CD4-positive, alpha-beta memory T cell (primary cell): Measurements from ENCODE around the gene PPP1R12A. TPM values are rescaled to one million over a fixed set of nuclear protein-coding genes. Genes with fewer than 3 reads are reported as not detected.

Experiments used
- CTCF ChIA-PET: fragments of 350-600 bp; sonication (Branson Sonifier 250); formaldehyde crosslinking; loops from one replicate; lab custom pipeline; 2021; ENCODE audit warnings: inconsistent platforms; ENCODE audit not compliant: partially characterized antibody; lab: Charles Lee
- POLR2A ChIA-PET: fragments of 350-600 bp; sonication (Branson Sonifier 250); formaldehyde crosslinking; loops from one replicate; lab custom pipeline; 2021; ENCODE audit not compliant: partially characterized antibody; lab: Charles Lee
- DNase-seq, 5 donors: peaks; one replicate each; pipeline versions ENCODE4 v3.0.0 to v3.0.0-alpha.2; 2020 to 2022; ENCODE audit warnings: mixed read lengths in 1 of 5
- H3K27ac ChIP-seq: one replicate; pipeline ENCODE4 v1.7.0; 2013; ENCODE audit warnings: low read depth, low read length
- H3K27me3 ChIP-seq: 2 replicates; pipeline ENCODE4 v1.7.0; 2013; ENCODE audit warnings: mild to moderate bottlenecking, low read length, moderate library complexity; ENCODE audit not compliant: insufficient read depth
- H3K36me3 ChIP-seq: 2 replicates; pipeline ENCODE4 v1.7.0; 2013; ENCODE audit warnings: mild to moderate bottlenecking, low read length, moderate library complexity; ENCODE audit not compliant: insufficient read depth
- H3K4me1 ChIP-seq: 2 replicates; pipeline ENCODE4 v1.7.0; 2013; ENCODE audit warnings: mild to moderate bottlenecking, low read length, moderate library complexity; ENCODE audit not compliant: insufficient read depth
- H3K4me3 ChIP-seq, 2 donors: one replicate each; pipeline ENCODE4 v1.7.0; 2013; ENCODE audit warnings: low read length in 2 of 2, mild to moderate bottlenecking in 1 of 2
- H3K9me3 ChIP-seq, 2 donors: one replicate each; pipeline ENCODE4 v1.7.0; 2013; ENCODE audit warnings: low read length in 2 of 2, control low read depth in 1 of 2; ENCODE audit not compliant: control insufficient read depth in 1 of 2
- H3K27ac Mint-ChIP-seq, 7 donors: one replicate each; pipeline ENCODE4 v1.8.0; 2020 to 2021; ENCODE audit warnings: mixed read lengths in 7 of 7, mild to moderate bottlenecking in 6 of 7, inconsistent platforms in 3 of 7, moderate library complexity in 3 of 7
- H3K27me3 Mint-ChIP-seq, 2 donors: one replicate each; pipeline ENCODE4 v1.8.0; 2020 to 2021; ENCODE audit warnings: mixed read lengths in 2 of 2
- H3K36me3 Mint-ChIP-seq, 2 donors: one replicate each; pipeline ENCODE4 v1.8.0; 2020 to 2021; ENCODE audit warnings: mixed read lengths in 2 of 2, inconsistent platforms in 1 of 2, mild to moderate bottlenecking in 1 of 2
- H3K4me1 Mint-ChIP-seq, 4 donors: one replicate each; pipeline ENCODE4 v1.8.0; 2020 to 2021; ENCODE audit warnings: mixed read lengths in 4 of 4, mild to moderate bottlenecking in 1 of 4
- H3K4me3 Mint-ChIP-seq, 8 donors: one replicate each; pipeline ENCODE4 v1.8.0; 2020 to 2021; ENCODE audit warnings: mixed read lengths in 8 of 8, mild to moderate bottlenecking in 7 of 8, moderate library complexity in 6 of 8, inconsistent platforms in 3 of 8
- H3K9me3 Mint-ChIP-seq, 8 donors: one replicate each; pipeline ENCODE4 v1.8.0; 2020 to 2021; ENCODE audit warnings: mixed read lengths in 8 of 8, mild to moderate bottlenecking in 5 of 8, inconsistent platforms in 3 of 8, moderate library complexity in 1 of 8
- intact Hi-C: fragments of 100-400 bp; cut with micrococcal nuclease; formaldehyde crosslinking; loops from one replicate; pipeline ENCODE4 v1.15.1; 2023
- polyA plus RNA-seq, 2 donors: library from polyadenylated mRNA; unstranded; fragments of 300-500 nt; fragmentation: Illumina TruSeq; gene quantifications; one replicate each; pipeline ENCODE4 v1.2.3, GENCODE V29; 2021
- total RNA-seq, 2 experiments: library from RNA; stranded (reverse); gene quantifications; one replicate each; pipeline ENCODE4 v1.2.3, GENCODE V29; 2021

Gene PPP1R12A
- total and polyA plus RNA-seq, 4 experiments from 2014 or later, result 73.1 to 130 (median 128) TPM

DNA sequence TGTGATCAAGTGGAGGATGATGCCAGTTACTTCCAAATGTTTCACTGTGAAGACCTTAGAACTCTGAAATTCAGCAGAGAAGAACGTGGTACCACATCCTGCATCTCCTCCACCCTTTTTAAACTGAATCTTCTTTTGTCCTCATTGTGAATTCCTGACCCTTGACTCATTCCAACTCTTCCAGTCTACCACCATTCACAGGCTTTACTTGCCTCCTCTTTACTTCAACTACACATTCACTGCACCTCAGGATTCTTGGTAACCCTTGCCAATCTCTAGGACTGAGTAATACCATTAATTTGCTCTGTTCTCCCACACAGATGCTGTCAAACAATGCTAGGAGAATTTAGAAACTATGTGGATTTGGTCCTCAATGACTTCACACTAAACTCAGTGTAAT is 37.3 kb downstream of the PPP1R12A start:
- H3K9me3 ChIP-seq, result no peaks in the 10 kb centered on the region
- intact Hi-C loops, result no loop called here
- Mint-ChIP-seq H3K4me1 (peaks cover 63 to 79% (median 69%) of the 10 kb centered on the region in 4 donors), H3K27ac (peak overlapping the region in 4 of 7 donors; percentile 6 to 24 (median 16)), H3K27me3 (no peaks in the 10 kb centered on the region), H3K4me3 (peak overlapping the region in 3 of 8 donors; percentile 2 to 23 (median 9)), H3K9me3 (peaks cover 0 to 1% (median 0%) of the 10 kb centered on the region in 8 donors), H3K36me3 (peaks cover 4 to 7% of the 10 kb centered on the region in 2 donors)
- DNase-seq, result no peak
- no peaks in the 10 kb centered on the region for H3K27me3 ChIP-seq
- ChIA-PET CTCF (no interaction called here), POLR2A (no interaction called here)
- H3K4me1 ChIP-seq, result peaks cover 43% of the 10 kb centered on the region
- no peak overlapping the region for H3K27ac ChIP-seq
- H3K4me3 ChIP-seq, result no peak overlapping the region
- H3K36me3 ChIP-seq, result no peaks in the 10 kb centered on the region

DNA sequence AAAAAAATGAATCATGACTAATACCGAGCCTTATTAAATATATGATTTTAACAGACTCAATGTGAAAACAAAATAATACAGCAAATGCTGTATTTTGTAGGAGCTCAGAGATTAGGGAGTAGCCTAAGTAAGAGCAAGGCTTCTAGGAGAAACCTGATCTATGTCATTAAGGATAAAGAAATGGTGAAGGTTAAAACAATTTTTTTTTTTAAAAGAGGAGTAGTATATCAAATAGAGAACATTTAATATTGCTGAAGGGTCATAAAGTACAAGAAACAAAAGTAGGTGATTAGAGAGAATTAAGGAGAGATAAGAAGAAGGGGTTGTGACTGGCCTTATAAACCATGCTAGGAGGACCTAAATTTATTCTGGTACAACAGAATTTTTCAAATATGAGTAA is 39.1 kb downstream of the PPP1R12A start:
- peak overlapping the region in 2 of 7 donors; percentile 55 to 61 for H3K27ac Mint-ChIP-seq

DNA sequence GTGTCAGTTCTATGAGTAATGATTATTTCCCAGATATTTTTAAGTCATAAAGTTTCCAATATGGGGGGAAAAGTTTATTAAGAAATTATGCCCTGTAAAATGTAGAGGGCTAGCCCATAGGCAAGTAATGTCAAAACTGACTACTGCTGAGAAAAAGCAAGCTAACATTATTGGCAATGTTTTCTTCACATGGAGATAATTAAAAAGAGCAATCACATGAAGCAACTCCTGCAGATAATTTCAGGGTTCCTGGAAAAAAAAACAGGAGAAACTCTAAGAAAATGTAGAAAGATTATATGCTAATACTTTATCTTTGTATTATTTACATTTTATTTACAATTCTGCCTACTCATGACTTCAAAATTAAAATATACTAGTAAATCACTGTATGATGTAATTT is 39.8 kb downstream of the PPP1R12A start:
- H3K27me3 Mint-ChIP-seq, result no peaks in the 10 kb centered on the region
- H3K36me3 ChIP-seq, result no peaks in the 10 kb centered on the region
- H3K4me1 Mint-ChIP-seq, result peaks cover 53 to 80% (median 66%) of the 10 kb centered on the region in 4 donors
- H3K27ac ChIP-seq, result no peak overlapping the region
- peaks cover 32% of the 10 kb centered on the region for H3K4me1 ChIP-seq
- peak overlapping the region in 1 of 7 donors; percentile 35 for H3K27ac Mint-ChIP-seq
- H3K4me3 ChIP-seq, result no peak overlapping the region
- ChIA-PET POLR2A (interaction anchor here (1.2 to 2.0 kb wide), 2 partner anchors 39 to 41 kb away, joined by 3 to 6 read pairs; no protein-coding TSS in a partner anchor), CTCF (no interaction called here)
- no peaks in the 10 kb centered on the region for H3K27me3 ChIP-seq
- H3K36me3 Mint-ChIP-seq, result peaks cover 8 to 15% of the 10 kb centered on the region in 2 donors
- intact Hi-C loops, result loop anchor here (1.0 kb wide), 1 partner anchor 8 kb away; no protein-coding TSS in a partner anchor
- no peak overlapping the region for H3K4me3 Mint-ChIP-seq
- H3K9me3 Mint-ChIP-seq, result peaks cover 0 to 4% (median 0%) of the 10 kb centered on the region in 8 donors
- no peak for DNase-seq
- no peaks in the 10 kb centered on the region for H3K9me3 ChIP-seq

More for the DNA sequence above, 39.1 kb downstream of the PPP1R12A start:
- peak overlapping the region in 2 of 8 donors; percentile 29 to 42 for H3K4me3 Mint-ChIP-seq
- Histone ChIP-seq H3K36me3 (no peaks in the 10 kb centered on the region), H3K4me1 (peaks cover 32% of the 10 kb centered on the region), H3K27ac (no peak overlapping the region), H3K4me3 (no peak overlapping the region), H3K9me3 (no peaks in the 10 kb centered on the region), H3K27me3 (no peaks in the 10 kb centered on the region)
- ChIA-PET CTCF (interaction anchor here (0.8 kb wide), 1 partner anchor 9 kb away, joined by 4 read pairs; no protein-coding TSS in a partner anchor), POLR2A (interaction anchor here (0.6 to 2.0 kb wide), 3 partner anchors 11 to 40 kb away, joined by 3 to 6 read pairs (median 3); no protein-coding TSS in a partner anchor)
- peaks cover 0 to 4% (median 0%) of the 10 kb centered on the region in 8 donors for H3K9me3 Mint-ChIP-seq
- peaks cover 9 to 15% of the 10 kb centered on the region in 2 donors for H3K36me3 Mint-ChIP-seq
- H3K27me3 Mint-ChIP-seq, result no peaks in the 10 kb centered on the region
- no peak for DNase-seq
- intact Hi-C loops, result loop anchor here (1.0 kb wide), 1 partner anchor 9 kb away; no protein-coding TSS in a partner anchor
- peaks cover 56 to 80% (median 68%) of the 10 kb centered on the region in 4 donors for H3K4me1 Mint-ChIP-seq

DNA sequence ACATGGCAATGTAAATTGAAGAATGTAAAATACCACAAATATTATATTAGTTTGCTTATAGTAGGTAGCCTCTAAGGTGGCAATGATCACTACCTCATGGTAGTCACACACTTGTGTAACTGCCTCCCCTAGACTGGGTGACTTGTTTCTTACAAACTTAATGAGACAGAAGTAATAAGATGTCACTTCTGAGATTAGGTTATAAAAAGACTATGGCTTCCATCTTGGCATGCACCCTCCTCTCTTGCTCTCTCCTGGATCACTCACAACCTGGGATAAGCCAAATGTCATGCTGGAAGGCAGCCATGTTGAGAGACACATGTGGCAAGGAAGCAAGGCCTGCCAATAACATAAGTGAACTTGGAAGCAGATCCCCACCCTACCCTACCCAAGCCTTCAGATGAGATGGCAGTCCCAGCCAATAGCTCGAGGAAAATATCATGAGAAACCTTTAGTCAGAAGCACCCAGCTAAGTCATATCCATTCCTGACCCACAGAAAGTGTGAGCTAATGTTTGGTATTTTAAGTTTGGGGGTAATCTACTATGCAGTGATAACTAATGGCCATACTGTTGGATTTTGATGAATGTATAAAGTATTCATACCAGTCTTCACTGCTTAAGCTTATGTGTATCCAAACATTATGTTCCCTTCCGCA is 43.3 kb downstream of the PPP1R12A start:
- ChIA-PET CTCF (interaction anchor here (1.4 kb wide), 2 partner anchors 22 to 43 kb away, joined by 3 to 4 read pairs; partner anchors contain the start of gene PPP1R12A), POLR2A (no interaction called here)
- intact Hi-C loops, result no loop called here

DNA sequence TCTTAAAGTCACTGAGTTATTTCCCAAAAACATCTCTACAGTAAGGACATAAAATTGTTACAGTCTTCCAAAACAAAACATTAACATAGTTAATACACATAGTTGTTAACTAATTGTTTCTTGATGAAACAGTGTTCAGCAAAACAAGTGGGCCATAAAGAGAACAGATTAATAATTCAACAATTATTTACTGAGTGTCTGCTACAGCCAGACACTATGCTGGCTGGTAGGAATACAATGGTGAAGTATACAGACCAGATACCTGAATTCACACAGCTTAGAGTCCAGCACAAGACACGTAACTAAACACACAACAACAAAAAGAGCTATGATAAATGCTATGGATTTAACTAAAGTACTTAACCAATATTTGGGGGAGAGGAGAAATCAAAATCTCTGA is 47.0 kb downstream of the PPP1R12A start:
- H3K4me3 Mint-ChIP-seq, result no peak overlapping the region
- H3K36me3 Mint-ChIP-seq, result peaks cover 4 to 11% of the 10 kb centered on the region in 2 donors
- no peaks in the 10 kb centered on the region for H3K36me3 ChIP-seq
- H3K9me3 ChIP-seq, result no peaks in the 10 kb centered on the region
- POLR2A ChIA-PET, result no interaction called here
- no peak overlapping the region for H3K27ac ChIP-seq
- CTCF ChIA-PET, result interaction anchor here (1.3 to 1.5 kb wide), 3 partner anchors 13 to 299 kb away, joined by 5 to 7 read pairs (median 5); partner anchors contain the start of gene PPP1R12A
- peaks cover 0 to 2% (median 0%) of the 10 kb centered on the region in 8 donors for H3K9me3 Mint-ChIP-seq
- H3K4me1 Mint-ChIP-seq, result peaks cover 48 to 78% (median 62%) of the 10 kb centered on the region in 4 donors
- peaks cover 63% of the 10 kb centered on the region for H3K4me1 ChIP-seq
- H3K4me3 ChIP-seq, result no peak overlapping the region
- DNase-seq, result no peak
- H3K27ac Mint-ChIP-seq, result peak overlapping the region in 2 of 7 donors; percentile 6 to 33
- H3K27me3 Mint-ChIP-seq, result no peaks in the 10 kb centered on the region
- H3K27me3 ChIP-seq, result no peaks in the 10 kb centered on the region
- intact Hi-C loops, result loop anchor here (1.0 to 2.0 kb wide), 4 partner anchors 7 to 382 kb away; partner anchors contain the start of gene PPP1R12A

More for the DNA sequence above, 43.3 kb downstream of the PPP1R12A start:
- DNase-seq, result no peak
- H3K4me3 ChIP-seq, result no peak overlapping the region
- no peaks in the 10 kb centered on the region for H3K9me3 ChIP-seq
- no peaks in the 10 kb centered on the region for H3K27me3 Mint-ChIP-seq
- H3K4me1 Mint-ChIP-seq, result peaks cover 54 to 83% (median 70%) of the 10 kb centered on the region in 4 donors
- no peak overlapping the region for H3K4me3 Mint-ChIP-seq
- H3K36me3 ChIP-seq, result no peaks in the 10 kb centered on the region
- H3K27me3 ChIP-seq, result no peaks in the 10 kb centered on the region
- H3K27ac Mint-ChIP-seq, result peak overlapping the region in 3 of 7 donors; percentile 18 to 34 (median 25)
- H3K27ac ChIP-seq, result no peak overlapping the region
- peaks cover 0 to 2% (median 0%) of the 10 kb centered on the region in 8 donors for H3K9me3 Mint-ChIP-seq
- H3K36me3 Mint-ChIP-seq, result peaks cover 5 to 15% of the 10 kb centered on the region in 2 donors
- H3K4me1 ChIP-seq, result peaks cover 44% of the 10 kb centered on the region

DNA sequence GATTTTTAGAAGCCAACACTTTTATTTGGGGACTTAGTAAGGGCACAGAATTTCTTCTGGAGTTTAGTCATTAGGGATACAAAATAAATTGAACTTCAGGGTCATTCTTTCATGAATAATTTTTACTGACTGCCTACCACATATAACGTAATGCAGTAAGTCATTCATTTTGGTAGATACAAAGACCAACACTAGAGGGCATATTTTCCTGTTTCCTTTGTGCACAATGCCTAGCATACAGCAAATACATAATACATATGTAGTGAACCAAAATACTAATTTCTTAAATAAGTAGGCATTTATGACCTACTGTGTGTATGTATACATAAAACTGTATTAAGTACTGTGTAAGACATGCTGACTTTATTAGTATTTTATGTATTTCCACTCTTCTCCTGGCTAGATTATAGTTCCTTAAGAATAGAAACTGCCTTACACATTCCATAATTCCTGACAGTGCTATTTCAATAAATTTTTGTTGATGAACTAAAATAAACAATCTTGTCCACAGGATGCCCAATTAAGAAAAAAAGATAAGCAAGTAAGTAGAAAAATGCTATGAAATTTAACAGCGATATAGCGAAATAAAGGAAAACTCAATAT is 47.9 kb downstream of the PPP1R12A start:
- no peaks in the 10 kb centered on the region for H3K9me3 ChIP-seq
- peaks cover 0 to 2% (median 0%) of the 10 kb centered on the region in 8 donors for H3K9me3 Mint-ChIP-seq
- H3K27me3 ChIP-seq, result no peaks in the 10 kb centered on the region
- no peak overlapping the region for H3K27ac ChIP-seq
- peak in 4 of 5 donors; percentile 35 to 50 (median 38) for DNase-seq
- no peaks in the 10 kb centered on the region for H3K27me3 Mint-ChIP-seq
- H3K27ac Mint-ChIP-seq, result no peak overlapping the region
- ChIA-PET CTCF (interaction anchor here (1.0 to 1.5 kb wide), 6 partner anchors 9 to 300 kb away, joined by 3 to 7 read pairs (median 4); partner anchors contain the start of gene PPP1R12A), POLR2A (no interaction called here)
- H3K4me1 Mint-ChIP-seq, result peaks cover 55 to 84% (median 68%) of the 10 kb centered on the region in 4 donors
- H3K36me3 ChIP-seq, result no peaks in the 10 kb centered on the region
- H3K4me3 ChIP-seq, result no peak overlapping the region
- peaks cover 7 to 9% of the 10 kb centered on the region in 2 donors for H3K36me3 Mint-ChIP-seq
- intact Hi-C loops, result loop anchor here (1.0 to 2.0 kb wide), 4 partner anchors 8 to 383 kb away; partner anchors contain the start of gene PPP1R12A
- H3K4me3 Mint-ChIP-seq, result peak overlapping the region in 1 of 8 donors; percentile 2
- H3K4me1 ChIP-seq, result peaks cover 71% of the 10 kb centered on the region
